ENCODE measurements around the gene IRX3.

- TF ChIP-seq POLR2A (IDR thresholded peaks at IDR 0.05; ENCODE audit: low read depth, low read length) (no peak), TAF1 (IDR thresholded peaks at IDR 0.05; ENCODE audit: borderline replicate concordance, low read depth, low read length) (no peak)
These were observed 2.2 kb downstream of the IRX3 start for GRCh38 chr16:54284319-54284930.
